Testis (tissue), 2 donors: Measurements from ENCODE around the gene MMP7.

Experiments
- POLR2A ChIP-seq: fragments of 450-650 bp; IDR thresholded peaks from one replicate; pipeline ENCODE4 v1.6.1; 2017; ENCODE audit warnings: antibody characterized with exemption, mild to moderate bottlenecking, moderate library complexity
- TF ChIP-seq, protein P1 (sequence below), 3 experiments: fragments of 450-650 bp in 2 of 3; fragments of 200-600 bp in 1 of 3; sonication (generic) in 1 of 3; IDR thresholded peaks; one replicate each; pipeline ENCODE4 v1.5.1; 2016 to 2019; ENCODE audit warnings: antibody characterized with exemption in 3 of 3, mild to moderate bottlenecking in 2 of 3, moderate library complexity in 1 of 3

DNA sequence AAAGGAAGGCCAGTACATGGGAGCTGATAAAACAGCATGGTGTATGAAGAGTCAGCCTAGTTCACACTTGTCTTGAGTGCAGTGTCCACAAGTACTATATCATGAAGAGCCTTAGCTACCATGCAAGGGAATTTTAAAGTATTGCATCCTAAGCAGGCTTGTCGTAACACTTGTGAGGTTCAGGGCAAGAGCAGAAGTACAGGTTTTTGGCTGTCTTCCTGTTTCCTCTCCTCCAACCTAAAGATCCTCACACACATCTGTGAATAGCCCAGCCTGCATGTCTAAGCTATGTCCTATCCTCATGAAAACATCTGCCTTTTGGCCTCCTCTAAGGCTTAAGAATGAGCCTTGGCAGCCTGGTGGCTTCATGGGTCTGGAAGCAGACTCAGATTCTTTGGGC is 43.3 kb downstream of the MMP7 start:
- no peak for TF ChIP-seq POLR2A
- TF ChIP-seq, protein P1, sequence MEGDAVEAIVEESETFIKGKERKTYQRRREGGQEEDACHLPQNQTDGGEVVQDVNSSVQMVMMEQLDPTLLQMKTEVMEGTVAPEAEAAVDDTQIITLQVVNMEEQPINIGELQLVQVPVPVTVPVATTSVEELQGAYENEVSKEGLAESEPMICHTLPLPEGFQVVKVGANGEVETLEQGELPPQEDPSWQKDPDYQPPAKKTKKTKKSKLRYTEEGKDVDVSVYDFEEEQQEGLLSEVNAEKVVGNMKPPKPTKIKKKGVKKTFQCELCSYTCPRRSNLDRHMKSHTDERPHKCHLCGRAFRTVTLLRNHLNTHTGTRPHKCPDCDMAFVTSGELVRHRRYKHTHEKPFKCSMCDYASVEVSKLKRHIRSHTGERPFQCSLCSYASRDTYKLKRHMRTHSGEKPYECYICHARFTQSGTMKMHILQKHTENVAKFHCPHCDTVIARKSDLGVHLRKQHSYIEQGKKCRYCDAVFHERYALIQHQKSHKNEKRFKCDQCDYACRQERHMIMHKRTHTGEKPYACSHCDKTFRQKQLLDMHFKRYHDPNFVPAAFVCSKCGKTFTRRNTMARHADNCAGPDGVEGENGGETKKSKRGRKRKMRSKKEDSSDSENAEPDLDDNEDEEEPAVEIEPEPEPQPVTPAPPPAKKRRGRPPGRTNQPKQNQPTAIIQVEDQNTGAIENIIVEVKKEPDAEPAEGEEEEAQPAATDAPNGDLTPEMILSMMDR (IDR thresholded peaks at IDR 0.05), result no peak
